Aorta (tissue), 5 donors: Measurements from ENCODE around the gene RCL1. TPM values are rescaled to one million over a fixed set of nuclear protein-coding genes. Genes with fewer than 3 reads are reported as not detected.

ENCODE experiments used
- ATAC-seq: fragments of 200-7000 bp; cut with Tn5 transposase; one replicate; pipeline ENCODE4 v1.9.1; 2022; ENCODE audit warnings: moderate library complexity; ENCODE audit not compliant: low FRiP score
- DNase-seq, 2 donors: peaks; one replicate each; pipeline ENCODE4 v3.0.0-alpha.2; 2020
- H3K27ac ChIP-seq, 2 donors: one replicate each; pipeline ENCODE4 v1.5.1; 2013; ENCODE audit warnings: low read length in 2 of 2, mild to moderate bottlenecking in 2 of 2, moderate library complexity in 2 of 2, control low read depth in 1 of 2, inconsistent platforms in 1 of 2, low read depth in 1 of 2
- H3K27me3 ChIP-seq, 2 donors: one replicate each; pipeline ENCODE4 v1.6.1; 2013; ENCODE audit warnings: control low read depth in 1 of 2, low read length in 1 of 2, mild to moderate bottlenecking in 1 of 2, moderate library complexity in 1 of 2; ENCODE audit not compliant: insufficient read depth in 2 of 2, control insufficient read depth in 1 of 2
- H3K36me3 ChIP-seq, 2 donors: one replicate each; pipeline ENCODE4 v1.6.1; 2013; ENCODE audit warnings: control low read depth in 1 of 2, low read length in 1 of 2, mild to moderate bottlenecking in 1 of 2; ENCODE audit not compliant: insufficient read depth in 2 of 2, control insufficient read depth in 1 of 2
- H3K4me1 ChIP-seq, 2 donors: one replicate each; pipeline ENCODE4 v1.6.1; 2013; ENCODE audit warnings: low read length in 2 of 2, control low read depth in 1 of 2, mild to moderate bottlenecking in 1 of 2, moderate library complexity in 1 of 2; ENCODE audit not compliant: insufficient read depth in 2 of 2, control insufficient read depth in 1 of 2
- H3K4me3 ChIP-seq, 2 donors: one replicate each; pipeline ENCODE4 v1.5.1; 2013; ENCODE audit warnings: low read length in 2 of 2, control low read depth in 1 of 2, mild to moderate bottlenecking in 1 of 2
- H3K9me3 ChIP-seq: one replicate; pipeline ENCODE4 v1.6.1; 2013; ENCODE audit warnings: mild to moderate bottlenecking, low read length; ENCODE audit not compliant: control insufficient read depth
- WGBS, 2 donors: extraction: QIAGEN DNeasy Blood & Tissue Kit; methylation state at CpG; one replicate each; pipeline ENCODE4 v1.1.7; 2013; 5-methylcytosine and 5-hydroxymethylcytosine counted together
- intact Hi-C, 2 donors: fragments of 100-400 bp; cut with DNase I; formaldehyde crosslinking; loops; one replicate each; pipeline versions ENCODE4 v1.14.2 to v1.15.0; 2022
- polyA plus RNA-seq, 2 donors: library from polyadenylated mRNA; stranded (reverse); fragments of 200-250 nt; gene quantifications; one replicate each; pipeline ENCODE4 v1.2.3, GENCODE V29; 2013
- total RNA-seq, 2 donors: library from RNA; stranded (reverse); fragmentation: NEBNext Ultra II Directional; extraction: Animal tissue kit (Norgen Biotek cat#: 25700); gene quantifications; one replicate each; pipeline ENCODE4 v1.2.1, GENCODE V29; 2021
- donor health status: healthy with polysubstance abuse.
- donor health status: Bipolar disorder and iron deficiency.
- donor health status: DM: no; HTN: no; CAD: no.
- donor health status: DM: no; HTN: no; CAD: no.
- donor health status: DM: yes; HTN: yes; CAD: no.

The RCL1 gene
- total and polyA plus RNA-seq, 4 donors = 10.8 to 41.9 (median 26.8) TPM

DNA sequence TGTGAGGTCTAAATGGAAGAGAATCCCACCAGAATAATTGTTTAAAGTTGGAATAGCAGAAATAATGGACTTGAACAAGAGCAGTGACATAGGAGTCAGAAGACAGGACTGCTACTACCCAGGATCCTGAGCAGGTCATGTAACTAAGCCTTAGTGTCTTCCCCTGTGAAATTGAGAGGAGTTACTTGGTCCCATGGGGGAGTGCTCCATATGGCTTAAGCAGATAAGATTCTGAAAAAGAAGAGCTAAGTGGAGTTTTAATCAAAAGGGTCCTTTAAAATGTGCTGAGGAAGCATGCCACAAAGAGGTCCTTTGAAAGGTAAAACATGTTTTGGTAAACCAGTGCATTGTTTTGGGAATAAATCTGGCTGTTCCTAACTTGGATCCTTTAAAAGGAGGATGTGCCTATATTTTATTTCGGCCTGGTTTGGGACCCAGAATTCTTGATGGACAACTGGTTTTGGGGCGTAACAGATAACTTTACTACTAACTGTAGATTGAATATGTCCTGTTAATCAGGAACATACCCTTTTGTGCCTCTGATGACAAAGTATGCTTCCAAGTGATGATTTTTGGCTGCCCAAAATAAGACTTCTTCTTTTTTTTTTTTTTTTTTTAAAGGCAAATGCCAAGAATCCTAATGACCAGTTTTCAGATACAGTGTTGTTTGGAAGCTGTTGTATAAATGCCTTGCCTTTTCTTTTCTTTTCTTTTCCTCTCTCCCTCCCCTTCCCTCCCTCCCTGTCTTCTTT lies 5.7 kb downstream of the RCL1 start:
- ATAC-seq (no peak), DNase-seq (no peak)
- H3K4me3 ChIP-seq = no peak overlapping the region
- peaks cover 2 to 8% of the 10 kb centered on the region in 2 donors for H3K4me1 ChIP-seq
- WGBS, 2 donors = 88 to 90% methylated on average over 2 of the region's 2 CpGs
- no peaks in the 10 kb centered on the region for H3K27me3 ChIP-seq
- H3K36me3 ChIP-seq = no peaks in the 10 kb centered on the region
- intact Hi-C loops = loop anchor here in 1 of 2 donors (5.0 kb wide), 1 partner anchor 34 kb away; no protein-coding TSS in a partner anchor
- H3K27ac ChIP-seq = peak overlapping the region; percentile 17 to 67
- H3K9me3 ChIP-seq = no peaks in the 10 kb centered on the region

DNA sequence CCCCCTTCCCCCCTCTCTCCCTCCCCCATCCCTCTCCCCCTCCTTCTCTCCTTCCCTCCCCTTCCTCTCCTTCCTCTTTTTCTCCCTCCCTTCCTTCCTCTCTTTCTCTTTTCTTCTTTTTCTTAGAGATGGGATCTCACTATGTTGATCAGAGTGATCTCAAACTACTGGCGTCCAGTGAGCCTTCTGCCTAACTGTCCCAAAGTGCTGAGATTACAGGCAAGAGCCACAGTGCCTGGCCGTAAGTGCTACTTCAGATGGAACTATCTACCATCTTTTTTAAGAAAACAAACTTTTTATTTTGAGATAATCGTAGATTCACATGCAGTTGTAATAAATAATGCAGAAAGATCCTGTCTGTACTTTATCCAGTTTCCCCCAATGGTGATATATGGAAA lies 6.3 kb downstream of the RCL1 start:
- 64 to 69% methylated on average over 3 of the region's 3 CpGs for WGBS, 2 donors
- Histone ChIP-seq H3K9me3 (no peaks in the 10 kb centered on the region), H3K27me3 (no peaks in the 10 kb centered on the region), H3K27ac (peak overlapping the region; percentile 40 to 64), H3K4me3 (no peak overlapping the region), H3K4me1 (peaks cover 2 to 8% of the 10 kb centered on the region in 2 donors), H3K36me3 (no peaks in the 10 kb centered on the region)
- intact Hi-C loops = loop anchor here in 1 of 2 donors (5.0 kb wide), 1 partner anchor 33 kb away; no protein-coding TSS in a partner anchor
- DNase-seq (no peak), ATAC-seq (no peak)

DNA sequence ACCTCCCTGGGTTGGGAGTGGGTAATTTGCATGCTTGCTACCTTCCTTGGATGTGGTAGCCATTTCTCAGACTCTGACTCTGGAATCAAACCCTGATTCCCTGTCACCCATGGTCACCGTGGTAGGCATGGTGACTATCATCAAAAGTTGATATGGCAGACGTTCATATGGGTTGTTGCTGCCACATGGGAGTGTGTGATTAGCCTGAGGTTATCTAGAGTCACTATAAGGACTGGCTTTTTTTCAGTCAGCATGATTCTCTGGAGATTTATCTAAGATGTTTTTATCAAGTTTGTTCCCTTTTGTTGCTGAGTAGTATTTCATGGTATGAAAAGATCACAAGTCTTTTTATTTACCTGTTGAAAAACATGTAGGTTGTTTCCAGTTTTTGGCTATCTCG lies 7.0 kb downstream of the RCL1 start:
- 57% methylated on average over 3 of the region's 3 CpGs for WGBS, 2 donors
- Histone ChIP-seq H3K4me1 (peaks cover 2 to 4% of the 10 kb centered on the region in 2 donors), H3K27ac (peak overlapping the region in 1 of 2 donors; percentile 68), H3K4me3 (no peak overlapping the region), H3K9me3 (no peaks in the 10 kb centered on the region), H3K36me3 (no peaks in the 10 kb centered on the region), H3K27me3 (no peaks in the 10 kb centered on the region)
- intact Hi-C loops = loop anchor here in 1 of 2 donors (5.0 kb wide), 1 partner anchor 33 kb away; no protein-coding TSS in a partner anchor
- no peak for DNase-seq
- ATAC-seq = no peak

DNA sequence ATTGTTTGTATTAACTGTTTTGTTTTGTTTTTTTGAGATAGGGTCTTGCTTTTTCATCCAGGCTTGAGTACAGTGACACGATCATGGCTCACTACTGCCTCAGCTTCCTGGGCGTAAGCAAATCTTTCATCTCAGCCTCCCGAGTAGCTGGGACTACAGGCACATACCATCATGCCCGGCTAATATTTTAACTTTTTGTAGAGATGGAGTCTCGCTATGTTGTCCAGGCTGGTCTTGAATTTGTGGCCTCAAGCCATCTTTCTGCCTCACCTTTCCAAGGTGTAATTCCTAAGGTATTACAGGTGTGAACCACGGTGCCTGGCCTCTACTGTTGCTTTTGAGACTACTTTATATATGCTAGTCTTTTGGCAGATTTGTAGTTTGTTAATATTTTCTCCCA lies 8.4 kb downstream of the RCL1 start:
- H3K27me3 ChIP-seq = no peaks in the 10 kb centered on the region
- no peak overlapping the region for H3K4me3 ChIP-seq
- intact Hi-C loops = no loop called here
- no peaks in the 10 kb centered on the region for H3K36me3 ChIP-seq
- no peak for ATAC-seq
- 95 to 96% methylated on average over 6 of the region's 6 CpGs for WGBS, 2 donors
- H3K27ac ChIP-seq = no peak overlapping the region
- H3K4me1 ChIP-seq = peaks cover 0 to 4% of the 10 kb centered on the region in 2 donors
- DNase-seq = no peak
- peaks cover 1% of the 10 kb centered on the region for H3K9me3 ChIP-seq

DNA sequence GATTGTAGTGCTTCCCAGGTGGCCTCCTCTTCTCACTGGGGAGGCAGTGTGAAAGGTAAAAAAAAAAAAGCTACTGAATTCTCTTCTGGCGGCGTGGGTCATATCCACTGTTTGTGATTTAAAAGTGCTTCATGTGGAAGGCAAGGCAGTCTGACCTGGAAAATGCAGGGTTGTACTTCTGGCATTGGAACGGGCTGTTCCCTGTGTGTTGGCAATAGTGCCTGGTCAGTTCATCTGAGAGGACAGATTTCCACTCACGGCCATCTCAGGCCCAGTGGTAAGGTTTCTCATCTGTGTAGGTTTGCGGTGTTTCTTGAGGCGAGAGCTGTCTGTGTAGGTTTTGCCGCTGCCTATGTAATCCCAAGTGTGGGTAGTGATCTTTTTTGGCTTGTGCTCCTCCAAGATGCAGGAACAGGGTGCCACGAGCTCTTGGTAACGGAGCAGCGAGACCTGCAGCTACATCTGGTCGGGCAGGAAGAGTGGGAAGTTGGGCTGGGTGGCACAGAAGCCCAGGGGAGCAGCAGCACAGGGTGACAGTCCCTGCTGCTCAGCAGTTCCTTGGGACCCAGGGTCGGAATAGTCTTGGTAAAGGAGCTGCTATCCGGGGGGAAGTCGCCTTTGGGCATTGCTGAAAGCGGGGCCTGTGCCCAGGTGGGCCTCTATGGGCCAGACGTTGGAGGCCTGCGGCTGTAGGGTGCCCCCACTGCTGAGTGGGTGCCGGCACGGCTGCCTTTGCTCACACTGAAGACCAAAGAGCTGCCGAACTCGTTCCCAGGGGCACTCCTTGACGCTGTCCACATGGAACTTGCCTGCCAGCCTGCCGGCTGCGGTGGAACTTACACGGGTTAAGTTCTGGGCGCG lies 11.2 kb downstream of the RCL1 start:
- Histone ChIP-seq H3K36me3 (no peaks in the 10 kb centered on the region), H3K27me3 (no peaks in the 10 kb centered on the region), H3K27ac (peak overlapping the region in 1 of 2 donors; percentile 26), H3K9me3 (peaks cover 1% of the 10 kb centered on the region), H3K4me3 (no peak overlapping the region), H3K4me1 (no peaks in the 10 kb centered on the region)
- ATAC-seq (peak; percentile 33), DNase-seq (no peak)
- WGBS, 2 donors = 81 to 92% methylated on average over 27 of the region's 27 CpGs
- intact Hi-C loops = no loop called here

DNA sequence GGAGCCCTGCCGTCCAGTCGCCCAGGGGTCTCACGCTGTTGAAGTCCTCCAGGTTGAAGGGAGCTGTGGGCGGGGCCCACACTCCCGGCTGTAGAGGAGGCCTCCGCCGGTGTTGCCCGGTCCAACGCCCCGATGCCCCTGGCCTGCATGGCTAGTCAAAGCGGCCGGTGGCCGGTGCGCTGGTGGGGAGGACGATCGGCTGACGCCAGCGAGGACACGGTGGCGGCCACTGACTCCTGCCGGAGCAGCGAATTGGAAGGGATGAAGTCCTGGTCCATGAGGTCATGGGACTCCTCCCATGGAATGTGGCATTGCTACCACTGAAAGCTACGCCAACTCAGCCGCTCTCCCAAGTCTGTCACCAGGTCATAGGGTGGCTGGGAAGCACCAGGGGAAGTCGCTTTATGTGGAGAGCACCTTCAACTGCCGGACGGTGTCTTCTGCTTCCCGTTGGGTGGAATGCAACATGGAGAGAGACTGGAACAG lies 11.8 kb downstream of the RCL1 start:
- WGBS, 2 donors = 95 to 98% methylated on average over 28 of the region's 28 CpGs
- peak; percentile 38 for ATAC-seq
- Histone ChIP-seq H3K27me3 (no peaks in the 10 kb centered on the region), H3K4me3 (no peak overlapping the region), H3K4me1 (no peaks in the 10 kb centered on the region), H3K36me3 (no peaks in the 10 kb centered on the region), H3K9me3 (peaks cover 1% of the 10 kb centered on the region), H3K27ac (no peak overlapping the region)
- no peak for DNase-seq
- intact Hi-C loops = no loop called here

DNA sequence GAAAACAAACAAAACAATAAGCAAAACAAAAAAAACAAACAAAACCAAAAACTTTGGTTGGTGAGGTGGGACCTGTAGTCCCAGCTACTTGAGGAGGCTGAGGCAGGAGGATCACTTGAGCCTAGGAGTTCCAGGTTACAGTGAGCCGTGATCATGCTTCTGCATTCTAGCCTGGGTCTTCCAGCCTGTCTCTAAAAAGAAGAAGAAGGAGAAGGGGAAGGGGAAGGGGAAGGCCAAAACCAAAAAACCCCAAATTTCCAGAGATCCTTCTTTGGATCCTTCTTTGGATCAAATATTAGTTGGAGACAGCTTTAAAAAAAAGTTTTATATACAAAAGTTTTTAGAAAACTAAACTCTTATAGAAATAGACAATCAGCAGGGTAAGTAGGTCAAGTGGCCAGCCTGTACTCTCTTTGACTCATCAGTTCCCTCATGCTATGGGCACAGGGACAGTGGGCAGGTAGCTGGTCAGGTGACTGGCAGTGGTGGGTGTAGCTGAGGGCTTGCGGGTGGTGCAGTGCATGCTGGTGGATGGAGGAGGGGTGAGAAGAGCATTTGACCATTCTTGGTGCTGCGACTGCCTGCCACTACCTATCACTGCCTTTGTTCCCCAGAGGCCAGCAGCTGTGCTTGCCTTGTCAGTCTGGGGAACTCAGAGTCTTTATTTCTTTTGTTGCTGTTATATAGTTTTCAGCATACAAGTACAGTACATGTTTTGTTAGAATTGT lies 12.6 kb downstream of the RCL1 start:
- WGBS, 2 donors = 93 to 96% methylated on average over 3 of the region's 3 CpGs
- peaks cover 1% of the 10 kb centered on the region for H3K9me3 ChIP-seq
- no peaks in the 10 kb centered on the region for H3K27me3 ChIP-seq
- intact Hi-C loops = no loop called here
- ATAC-seq (no peak), DNase-seq (no peak)
- H3K27ac ChIP-seq = no peak overlapping the region
- H3K4me3 ChIP-seq = no peak overlapping the region
- no peaks in the 10 kb centered on the region for H3K4me1 ChIP-seq
- no peaks in the 10 kb centered on the region for H3K36me3 ChIP-seq

DNA sequence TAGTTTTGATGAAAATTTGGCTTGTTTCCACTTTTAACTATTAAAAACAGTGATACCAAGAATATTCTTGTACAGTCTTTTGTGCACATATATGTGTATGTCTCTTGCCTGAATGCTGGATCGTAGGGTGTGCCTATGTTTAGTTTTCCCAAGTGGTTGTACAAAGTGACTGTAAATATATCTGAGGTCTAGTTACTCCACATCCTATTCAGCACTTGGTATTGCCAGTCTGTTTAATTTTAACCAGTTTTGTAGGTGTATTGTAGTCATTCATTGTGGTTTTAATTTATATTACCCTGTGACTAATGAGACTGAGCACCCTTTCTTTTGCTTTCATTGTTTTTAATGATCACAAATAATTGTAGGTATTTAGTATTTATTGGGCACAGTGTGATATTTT lies 17.8 kb downstream of the RCL1 start:
- WGBS, 2 donors = 83 to 87% methylated on average over 1 of the region's 1 CpG
- intact Hi-C loops = no loop called here
- DNase-seq (no peak), ATAC-seq (no peak)
- Histone ChIP-seq H3K9me3 (peaks cover under 1% of the 10 kb centered on the region), H3K4me1 (no peaks in the 10 kb centered on the region), H3K4me3 (no peak overlapping the region), H3K27me3 (no peaks in the 10 kb centered on the region), H3K36me3 (no peaks in the 10 kb centered on the region), H3K27ac (no peak overlapping the region)
